WTC11 (cell line): ENCODE measurements around the gene IL34. TPM values are rescaled to one million over a fixed set of nuclear protein-coding genes. Genes with fewer than 3 reads are reported as not detected.

Experiments
- ATAC-seq: fragments of 200-7000 bp; cut with Tn5 transposase; 2 replicates; pipeline ENCODE4 v1.10.0; 2021; ENCODE audit warnings: mild to moderate bottlenecking, moderate library complexity
- CTCF ChIA-PET: fragments of 300-600 bp; sonication (Branson Sonifier 250); formaldehyde crosslinking; loops from one replicate; lab custom pipeline; 2021; ENCODE audit warnings: antibody characterized with exemption; lab: Charles Lee
- POLR2A ChIA-PET: fragments of 350-600 bp; sonication (Branson Sonifier 250); formaldehyde crosslinking; loops from one replicate; lab custom pipeline; 2021; ENCODE audit warnings: antibody characterized with exemption; lab: Charles Lee
- DNase-seq: peaks from one replicate; pipeline ENCODE4 v3.0.0; 2021; ENCODE audit warnings: low spot score
- H3K27ac Mint-ChIP-seq: 2 replicates; pipeline ENCODE4 v1.8.0; 2021; ENCODE audit warnings: mixed read lengths
- H3K27me3 Mint-ChIP-seq: 2 replicates; pipeline ENCODE4 v1.8.0; 2021; ENCODE audit warnings: low read depth, mild to moderate bottlenecking, moderate library complexity, mixed read lengths
- H3K36me3 Mint-ChIP-seq: 2 replicates; pipeline ENCODE4 v1.8.0; 2021; ENCODE audit warnings: mixed read lengths
- H3K4me1 Mint-ChIP-seq: 2 replicates; pipeline ENCODE4 v1.8.0; 2022; ENCODE audit warnings: mixed read lengths
- H3K4me3 Mint-ChIP-seq: 2 replicates; pipeline ENCODE4 v1.8.0; 2021; ENCODE audit warnings: mild to moderate bottlenecking, moderate library complexity, mixed read lengths
- H3K9me3 Mint-ChIP-seq: 2 replicates; pipeline ENCODE4 v1.8.0; 2021; ENCODE audit warnings: mixed read lengths
- CDX4 ChIP-seq: fragments of 250-450 bp; sonication (Bioruptor Pico); IDR thresholded peaks from 2 replicates; pipeline ENCODE4 v1.9.0; 2021; ENCODE audit warnings: moderate library complexity, mild to moderate bottlenecking, inconsistent platforms, borderline replicate concordance
- CTCF ChIP-seq: fragments of 200-600 bp; IDR thresholded peaks from 2 replicates; pipeline ENCODE4 v1.8.0; 2022; ENCODE audit warnings: antibody characterized with exemption
- ETV6 ChIP-seq: sonication (generic); formaldehyde crosslinking; IDR thresholded peaks from 2 replicates; pipeline ENCODE4 v1.8.1; 2022; ENCODE audit warnings: mild to moderate bottlenecking, missing genetic modification reagents
- FOXK1 ChIP-seq: sonication (generic); formaldehyde crosslinking; IDR thresholded peaks from 2 replicates; pipeline ENCODE4 v1.8.0; 2022; ENCODE audit warnings: mild to moderate bottlenecking, moderate library complexity, missing genetic modification reagents
- FOXP4 ChIP-seq: sonication (generic); formaldehyde crosslinking; IDR thresholded peaks from 2 replicates; pipeline ENCODE4 v1.8.0; 2022; ENCODE audit warnings: mild to moderate bottlenecking, missing genetic modification reagents
- IRF1 ChIP-seq: sonication (generic); formaldehyde crosslinking; IDR thresholded peaks from 2 replicates; pipeline ENCODE4 v1.8.0; 2023; ENCODE audit warnings: missing genetic modification reagents
- IRF2 ChIP-seq: sonication (generic); formaldehyde crosslinking; IDR thresholded peaks from 2 replicates; pipeline ENCODE4 v1.8.0; 2022; ENCODE audit warnings: low read depth, missing genetic modification reagents, borderline replicate concordance
- MAX ChIP-seq: sonication (generic); formaldehyde crosslinking; IDR thresholded peaks from 2 replicates; pipeline ENCODE4 v1.8.0; 2022; ENCODE audit warnings: mild to moderate bottlenecking, missing genetic modification reagents
- NFE2L1 ChIP-seq: sonication (generic); formaldehyde crosslinking; IDR thresholded peaks from 2 replicates; pipeline ENCODE4 v1.8.1; 2023; ENCODE audit warnings: missing genetic modification reagents
- NFYB ChIP-seq: sonication (generic); formaldehyde crosslinking; conservative IDR thresholded peaks from 2 replicates; pipeline ENCODE4 v1.8.0; 2022; ENCODE audit warnings: low read depth, missing genetic modification reagents
- OVOL2 ChIP-seq: fragments of 250-450 bp; sonication (Bioruptor Pico); IDR thresholded peaks from 2 replicates; pipeline ENCODE4 v1.9.0; 2021; ENCODE audit warnings: mild to moderate bottlenecking, borderline replicate concordance
- RELA ChIP-seq: sonication (generic); formaldehyde crosslinking; IDR thresholded peaks from 2 replicates; pipeline ENCODE4 v1.8.1; 2022; ENCODE audit warnings: missing genetic modification reagents, mild to moderate bottlenecking, borderline replicate concordance
- RORB ChIP-seq: fragments of 250-450 bp; sonication (Bioruptor Pico); IDR thresholded peaks from 2 replicates; pipeline ENCODE4 v1.9.0; 2021; ENCODE audit warnings: mild to moderate bottlenecking
- STAT6 ChIP-seq: sonication (generic); formaldehyde crosslinking; conservative IDR thresholded peaks from 2 replicates; pipeline ENCODE4 v1.8.1; 2023; ENCODE audit warnings: mild to moderate bottlenecking, low read depth, missing genetic modification reagents, moderate library complexity
- ZNF232 ChIP-seq: sonication (generic); formaldehyde crosslinking; IDR thresholded peaks from 2 replicates; pipeline ENCODE4 v1.8.0; 2022; ENCODE audit warnings: mild to moderate bottlenecking, missing genetic modification reagents
- ZNF263 ChIP-seq: sonication (generic); formaldehyde crosslinking; IDR thresholded peaks from 2 replicates; pipeline ENCODE4 v1.8.1; 2022; ENCODE audit warnings: low read depth, mild to moderate bottlenecking, moderate library complexity, missing genetic modification reagents
- ZNF416 ChIP-seq: fragments of 250-450 bp; sonication (Bioruptor Pico); IDR thresholded peaks from 2 replicates; pipeline ENCODE4 v1.9.0; 2021; ENCODE audit warnings: mild to moderate bottlenecking, inconsistent platforms
- total RNA-seq: library from RNA; stranded (reverse); gene quantifications from 3 replicates; pipeline ENCODE4 v1.2.3, GENCODE V29; 2021
- TF ChIP-seq, protein P1 (sequence below): sonication (generic); formaldehyde crosslinking; IDR thresholded peaks from 2 replicates; pipeline ENCODE4 v1.8.1; 2022; ENCODE audit warnings: missing genetic modification reagents, borderline replicate concordance
- TF ChIP-seq, protein P2 (sequence below): fragments of 250-450 bp; sonication (Bioruptor Pico); conservative IDR thresholded peaks from 2 replicates; pipeline ENCODE4 v1.9.0; 2021; ENCODE audit warnings: mild to moderate bottlenecking
- TF ChIP-seq, protein P3 (sequence below): sonication (generic); formaldehyde crosslinking; IDR thresholded peaks from 2 replicates; pipeline ENCODE4 v1.8.0; 2022; ENCODE audit warnings: mild to moderate bottlenecking, missing genetic modification reagents

IL34 gene
- total RNA-seq, 1 experiment from 2014 or later: 8.8 TPM

- no peak overlapping the region for H3K4me3 Mint-ChIP-seq
- H3K4me1 Mint-ChIP-seq: peaks cover 4% of the 10 kb centered on the region
- TF ChIP-seq MAX (no peak), NFYB (no peak), FOXP4 (no peak), ZNF263 (CRISPR knock-in tag) (no peak), NFE2L1 (CRISPR knock-in tag) (no peak), ETV6 (CRISPR knock-in tag) (no peak), OVOL2 (CRISPR knock-in tag) (no peak), RORB (no peak), IRF2 (CRISPR knock-in tag) (no peak), CDX4 (CRISPR knock-in tag) (no peak), FOXK1 (no peak)
- ChIA-PET POLR2A (no interaction called here), CTCF (no interaction called here)
- ATAC-seq: no peak
- peaks cover 30% of the 10 kb centered on the region for H3K27me3 Mint-ChIP-seq
- no peaks in the 10 kb centered on the region for H3K36me3 Mint-ChIP-seq
- H3K9me3 Mint-ChIP-seq: no peaks in the 10 kb centered on the region
- no peak overlapping the region for H3K27ac Mint-ChIP-seq
- no peak for DNase-seq
Observed at GRCh38 chr16:70605283-70605657, 41.1 kb upstream of the IL34 start.

DNA sequence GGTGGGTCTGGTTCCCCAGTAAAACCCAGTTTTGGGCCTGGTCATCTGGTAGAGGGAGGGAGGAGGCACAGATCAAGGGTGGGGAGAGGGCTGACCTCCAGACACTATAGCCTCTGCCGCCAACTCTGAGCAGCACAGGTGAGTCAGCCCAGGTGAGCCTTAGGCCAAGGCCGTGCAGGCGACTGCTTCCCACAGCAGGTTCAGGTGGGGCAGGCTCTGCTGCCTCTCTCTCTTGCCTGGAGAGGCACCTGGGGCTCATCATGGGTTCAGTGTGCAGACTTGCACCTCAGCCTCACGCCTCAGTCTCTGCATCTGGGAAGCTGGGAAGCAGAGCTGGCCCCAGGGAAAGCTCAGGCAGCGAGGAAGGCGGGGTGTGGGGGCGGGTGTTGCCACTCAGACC lies 37.8 kb upstream of the IL34 start:
- H3K4me1 Mint-ChIP-seq: peaks cover 17% of the 10 kb centered on the region
- ChIA-PET CTCF (interaction anchor here (0.6 to 0.9 kb wide), 2 partner anchors 20 to 48 kb away, joined by 3 read pairs; no protein-coding TSS in a partner anchor), POLR2A (no interaction called here)
- no peak overlapping the region for H3K27ac Mint-ChIP-seq
- peaks cover 6% of the 10 kb centered on the region for H3K36me3 Mint-ChIP-seq
- no peak overlapping the region for H3K4me3 Mint-ChIP-seq
- peaks cover 30% of the 10 kb centered on the region for H3K27me3 Mint-ChIP-seq
- no peak for DNase-seq
- ATAC-seq: 0 out of 2 replicates have a peak, but pooled peaks have one; percentile 9
- no peaks in the 10 kb centered on the region for H3K9me3 Mint-ChIP-seq
- TF ChIP-seq, protein P1, sequence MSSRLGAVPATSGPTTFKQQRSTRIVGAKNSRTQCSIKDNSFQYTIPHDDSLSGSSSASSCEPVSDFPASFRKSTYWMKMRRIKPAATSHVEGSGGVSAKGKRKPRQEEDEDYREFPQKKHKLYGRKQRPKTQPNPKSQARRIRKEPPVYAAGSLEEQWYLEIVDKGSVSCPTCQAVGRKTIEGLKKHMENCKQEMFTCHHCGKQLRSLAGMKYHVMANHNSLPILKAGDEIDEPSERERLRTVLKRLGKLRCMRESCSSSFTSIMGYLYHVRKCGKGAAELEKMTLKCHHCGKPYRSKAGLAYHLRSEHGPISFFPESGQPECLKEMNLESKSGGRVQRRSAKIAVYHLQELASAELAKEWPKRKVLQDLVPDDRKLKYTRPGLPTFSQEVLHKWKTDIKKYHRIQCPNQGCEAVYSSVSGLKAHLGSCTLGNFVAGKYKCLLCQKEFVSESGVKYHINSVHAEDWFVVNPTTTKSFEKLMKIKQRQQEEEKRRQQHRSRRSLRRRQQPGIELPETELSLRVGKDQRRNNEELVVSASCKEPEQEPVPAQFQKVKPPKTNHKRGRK: no peak
- no peak for TF ChIP-seq STAT6 (CRISPR knock-in tag)
- TF ChIP-seq ETV6 (CRISPR knock-in tag): no peak
- TF ChIP-seq, protein P2, sequence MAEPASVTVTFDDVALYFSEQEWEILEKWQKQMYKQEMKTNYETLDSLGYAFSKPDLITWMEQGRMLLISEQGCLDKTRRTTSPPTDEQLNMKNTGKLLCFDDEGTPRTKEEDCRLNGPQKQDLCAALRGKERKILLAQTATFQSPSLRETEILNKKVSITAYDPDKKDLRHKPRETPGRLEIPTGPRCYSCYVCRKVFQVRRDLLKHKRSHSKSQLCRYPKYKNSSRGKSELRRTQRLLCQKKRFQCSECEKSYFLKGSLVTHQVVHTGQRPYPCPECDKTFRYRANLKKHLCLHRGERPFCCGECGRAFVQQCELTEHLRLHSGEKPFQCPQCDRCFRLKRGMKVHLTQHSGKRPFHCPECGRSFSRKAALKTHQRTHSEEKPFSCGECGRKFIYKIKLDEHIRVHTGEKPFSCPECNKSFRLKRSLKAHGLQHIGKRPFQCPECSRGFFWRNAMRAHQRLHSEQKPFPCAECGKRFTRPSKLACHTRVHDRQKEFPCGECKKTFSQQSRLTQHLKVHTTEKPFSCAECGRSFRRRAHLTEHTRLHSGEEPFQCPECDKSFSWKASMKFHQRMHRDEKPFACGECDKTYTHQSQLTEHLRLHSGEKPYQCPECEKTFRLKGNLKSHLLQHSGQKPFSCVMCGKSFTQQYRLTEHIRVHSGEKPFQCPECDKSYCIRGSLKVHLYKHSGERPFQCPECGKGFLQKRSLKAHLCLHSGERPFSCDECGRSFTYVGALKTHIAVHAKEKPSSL: no peak
- TF ChIP-seq RELA (CRISPR knock-in tag): no peak
- no peak for TF ChIP-seq ZNF232 (CRISPR knock-in tag)
- TF ChIP-seq CTCF: no peak
- no peak for TF ChIP-seq ZNF416 (CRISPR knock-in tag)
- TF ChIP-seq IRF1 (CRISPR knock-in tag): no peak
- TF ChIP-seq, protein P3, sequence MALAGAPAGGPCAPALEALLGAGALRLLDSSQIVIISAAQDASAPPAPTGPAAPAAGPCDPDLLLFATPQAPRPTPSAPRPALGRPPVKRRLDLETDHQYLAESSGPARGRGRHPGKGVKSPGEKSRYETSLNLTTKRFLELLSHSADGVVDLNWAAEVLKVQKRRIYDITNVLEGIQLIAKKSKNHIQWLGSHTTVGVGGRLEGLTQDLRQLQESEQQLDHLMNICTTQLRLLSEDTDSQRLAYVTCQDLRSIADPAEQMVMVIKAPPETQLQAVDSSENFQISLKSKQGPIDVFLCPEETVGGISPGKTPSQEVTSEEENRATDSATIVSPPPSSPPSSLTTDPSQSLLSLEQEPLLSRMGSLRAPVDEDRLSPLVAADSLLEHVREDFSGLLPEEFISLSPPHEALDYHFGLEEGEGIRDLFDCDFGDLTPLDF (CRISPR knock-in tag): no peak
